AG04450 (cell line): Measurements from ENCODE around the gene OVOL1. TPM values are rescaled to one million over a fixed set of nuclear protein-coding genes. Genes with fewer than 3 reads are reported as not detected.

Source experiments
- CTCF ChIA-PET: fragments of 300-600, 350-600 bp; formaldehyde crosslinking; extraction: SDS; loops from one replicate; lab custom pipeline; 2022; ENCODE audit warnings: antibody characterized with exemption, inconsistent platforms; lab: Charles Lee
- POLR2A ChIA-PET: fragments of 350-600 bp; formaldehyde crosslinking; extraction: SDS; loops from one replicate; lab custom pipeline; 2021; ENCODE audit warnings: antibody characterized with exemption, inconsistent platforms; lab: Yijun Ruan, JAX
- DNase-seq: peaks from one replicate; pipeline ENCODE4 v3.0.0-alpha.2; 2011; ENCODE audit warnings: low read depth, low spot score
- H3K27ac ChIP-seq: one replicate; pipeline ENCODE4 v1.5.1; 2012; ENCODE audit warnings: low read depth, low read length, control low read depth
- H3K27me3 ChIP-seq: one replicate; pipeline ENCODE4 v1.6.0; 2012; ENCODE audit warnings: low read length; ENCODE audit not compliant: control insufficient read depth, insufficient read depth
- H3K4me3 ChIP-seq: 2 replicates; pipeline ENCODE4 v1.5.1; 2011; ENCODE audit warnings: mild to moderate bottlenecking, low read depth, low read length, control low read depth
- H3K9me3 ChIP-seq: 2 replicates; pipeline ENCODE4 v1.5.1; 2012; ENCODE audit warnings: low read length; ENCODE audit not compliant: control insufficient read depth, insufficient read depth
- CTCF ChIP-seq: IDR thresholded peaks from 2 replicates; pipeline ENCODE4 v1.5.1; 2011; ENCODE audit warnings: low read depth, low read length, control low read depth, inconsistent platforms
- polyA plus RNA-seq: library from polyadenylated mRNA; depleted of rRNA; stranded (reverse); fragments of >200 nt; gene quantifications from 2 replicates; pipeline ENCODE4 v1.2.3, GENCODE V29; 2011

The OVOL1 gene
- polyA plus RNA-seq, 1 experiment, result not detected

GRCh38 chr11:65806979-65807378 is 20.1 kb downstream of the OVOL1 start:
- ChIA-PET CTCF (interaction anchor here (0.5 to 1.7 kb wide), 3 partner anchors 11 to 80 kb away, joined by 3 to 5 read pairs (median 3); no protein-coding TSS in a partner anchor), POLR2A (interaction anchor here (0.7 kb wide), 1 partner anchor 111 kb away, joined by 8 read pairs; no protein-coding TSS in a partner anchor)
- peaks cover 48% of the 10 kb centered on the region for H3K27me3 ChIP-seq
- no peak for DNase-seq
- H3K27ac ChIP-seq, result no peak overlapping the region
- no peaks in the 10 kb centered on the region; the same call in 1 of the 2 replicates for H3K9me3 ChIP-seq
- H3K4me3 ChIP-seq, result no peak overlapping the region
- TF ChIP-seq CTCF, result no peak

GRCh38 chr11:65808744-65809341 is 22.0 kb downstream of the OVOL1 start:
- Histone ChIP-seq H3K9me3 (no peaks in the 10 kb centered on the region; the same call in 1 of the 2 replicates), H3K27ac (no peak overlapping the region), H3K27me3 (peaks cover 47% of the 10 kb centered on the region), H3K4me3 (no peak overlapping the region)
- no peak for DNase-seq
- CTCF ChIA-PET, result interaction anchor here (0.8 kb wide), 1 partner anchor 10 kb away, joined by 3 read pairs; no protein-coding TSS in a partner anchor
- no peak for TF ChIP-seq CTCF
- POLR2A ChIA-PET, result no interaction called here

GRCh38 chr11:65809496-65809895 is 22.6 kb downstream of the OVOL1 start:
- CTCF ChIA-PET, result no interaction called here
- no peak for TF ChIP-seq CTCF
- no peak overlapping the region for H3K27ac ChIP-seq
- H3K9me3 ChIP-seq, result no peaks in the 10 kb centered on the region; the same call in 1 of the 2 replicates
- H3K27me3 ChIP-seq, result peaks cover 44% of the 10 kb centered on the region
- H3K4me3 ChIP-seq, result no peak overlapping the region
- DNase-seq, result no peak
- POLR2A ChIA-PET, result no interaction called here

- Histone ChIP-seq H3K9me3 (no peaks in the 10 kb centered on the region; the same call in 1 of the 2 replicates), H3K4me3 (no peak overlapping the region), H3K27ac (no peak overlapping the region), H3K27me3 (peaks cover 43% of the 10 kb centered on the region)
- ChIA-PET CTCF (no interaction called here), POLR2A (no interaction called here)
- no peak for TF ChIP-seq CTCF
- DNase-seq, result no peak
These were observed 23.4 kb downstream of the OVOL1 start for GRCh38 chr11:65810046-65810868.
